ENCODE results near the gene SLC23A2.

The SLC23A2 gene

DNA sequence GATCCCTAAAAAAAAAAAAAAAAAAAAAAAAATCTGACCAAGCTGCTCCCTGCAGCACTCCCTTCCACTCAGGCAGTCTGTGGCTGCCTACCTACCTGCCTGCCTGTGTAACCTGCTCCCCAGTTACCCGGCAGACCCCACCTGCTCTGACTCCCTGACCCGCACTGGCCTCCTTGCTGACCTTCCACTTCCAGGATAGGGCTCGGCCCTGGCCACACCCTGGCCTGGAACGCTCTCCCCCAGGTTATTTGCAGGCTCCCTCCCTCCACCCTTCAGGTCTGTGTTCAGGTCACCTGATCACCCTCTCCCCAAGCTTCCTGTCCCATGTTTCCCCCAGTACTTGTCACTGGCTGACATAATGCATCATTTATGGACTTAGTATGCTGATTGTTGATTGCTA lies 134.3 kb downstream of the SLC23A2 start:
- CTCF ChIA-PET = interaction anchor here (1.0 kb wide), 1 partner anchor 10 kb away, joined by 3 read pairs; no protein-coding TSS in a partner anchor
- TF ChIP-seq, protein P1, sequence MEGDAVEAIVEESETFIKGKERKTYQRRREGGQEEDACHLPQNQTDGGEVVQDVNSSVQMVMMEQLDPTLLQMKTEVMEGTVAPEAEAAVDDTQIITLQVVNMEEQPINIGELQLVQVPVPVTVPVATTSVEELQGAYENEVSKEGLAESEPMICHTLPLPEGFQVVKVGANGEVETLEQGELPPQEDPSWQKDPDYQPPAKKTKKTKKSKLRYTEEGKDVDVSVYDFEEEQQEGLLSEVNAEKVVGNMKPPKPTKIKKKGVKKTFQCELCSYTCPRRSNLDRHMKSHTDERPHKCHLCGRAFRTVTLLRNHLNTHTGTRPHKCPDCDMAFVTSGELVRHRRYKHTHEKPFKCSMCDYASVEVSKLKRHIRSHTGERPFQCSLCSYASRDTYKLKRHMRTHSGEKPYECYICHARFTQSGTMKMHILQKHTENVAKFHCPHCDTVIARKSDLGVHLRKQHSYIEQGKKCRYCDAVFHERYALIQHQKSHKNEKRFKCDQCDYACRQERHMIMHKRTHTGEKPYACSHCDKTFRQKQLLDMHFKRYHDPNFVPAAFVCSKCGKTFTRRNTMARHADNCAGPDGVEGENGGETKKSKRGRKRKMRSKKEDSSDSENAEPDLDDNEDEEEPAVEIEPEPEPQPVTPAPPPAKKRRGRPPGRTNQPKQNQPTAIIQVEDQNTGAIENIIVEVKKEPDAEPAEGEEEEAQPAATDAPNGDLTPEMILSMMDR (IDR thresholded peaks at IDR 0.05; ENCODE audit: control extremely low read depth, extremely low read depth, low read depth, missing control alignments) = no peak
- POLR2A ChIA-PET = no interaction called here
- no peak for DNase-seq (ENCODE audit: extremely low spot score)

DNA sequence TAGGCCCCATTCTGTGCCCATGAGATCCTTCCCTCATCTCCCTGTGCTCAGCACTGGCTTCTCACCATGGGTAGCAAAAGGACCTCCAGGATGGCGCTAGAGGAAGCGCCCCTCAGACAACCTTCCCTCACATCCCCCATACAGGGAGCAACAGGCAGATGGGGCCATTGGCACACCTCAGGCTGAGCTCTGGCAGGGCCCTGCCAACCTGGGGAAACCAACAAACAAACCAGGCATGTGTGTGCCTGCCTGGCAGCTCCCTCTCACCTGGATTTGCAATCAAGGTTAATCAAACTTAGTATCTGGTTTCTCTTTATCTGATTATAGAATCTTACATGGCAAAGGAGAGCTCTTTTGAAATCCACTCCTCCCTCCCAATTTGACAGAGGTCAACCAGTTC lies 134.9 kb downstream of the SLC23A2 start:
- DNase-seq (ENCODE audit: extremely low spot score) = no peak
- CTCF ChIA-PET = interaction anchor here (1.0 kb wide), 1 partner anchor 11 kb away, joined by 3 read pairs; no protein-coding TSS in a partner anchor
- POLR2A ChIA-PET = no interaction called here
- TF ChIP-seq, protein P1 (IDR thresholded peaks at IDR 0.05; ENCODE audit: control extremely low read depth, extremely low read depth, low read depth, missing control alignments) = no peak

DNA sequence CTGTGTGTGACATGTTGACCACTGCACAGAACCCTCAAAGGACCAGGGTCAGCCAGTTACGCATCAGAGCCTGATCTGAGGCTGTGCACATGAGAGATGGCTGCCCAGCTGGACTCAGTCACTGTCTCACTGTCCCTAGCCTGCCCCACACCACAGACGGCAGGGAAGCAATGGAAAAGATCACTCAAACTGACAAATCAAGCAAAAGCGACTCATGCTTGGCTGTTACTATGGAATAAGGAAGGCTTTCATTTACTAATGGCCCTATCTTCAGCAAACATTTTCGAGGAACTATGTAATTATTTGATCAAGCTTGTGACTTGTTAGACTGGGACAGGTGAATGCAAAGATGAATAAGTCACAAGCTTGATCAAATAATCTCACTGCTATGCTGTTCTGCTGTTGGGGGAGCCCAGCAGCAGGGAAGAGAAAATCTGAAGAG lies 137.0 kb downstream of the SLC23A2 start:
- ChIA-PET CTCF (interaction anchor here (0.9 kb wide), 1 partner anchor 9 kb away, joined by 4 read pairs; no protein-coding TSS in a partner anchor), POLR2A (no interaction called here)
- DNase-seq (ENCODE audit: extremely low spot score) = no peak
- TF ChIP-seq, protein P1 (IDR thresholded peaks at IDR 0.05; ENCODE audit: control extremely low read depth, extremely low read depth, low read depth, missing control alignments) = no peak

DNA sequence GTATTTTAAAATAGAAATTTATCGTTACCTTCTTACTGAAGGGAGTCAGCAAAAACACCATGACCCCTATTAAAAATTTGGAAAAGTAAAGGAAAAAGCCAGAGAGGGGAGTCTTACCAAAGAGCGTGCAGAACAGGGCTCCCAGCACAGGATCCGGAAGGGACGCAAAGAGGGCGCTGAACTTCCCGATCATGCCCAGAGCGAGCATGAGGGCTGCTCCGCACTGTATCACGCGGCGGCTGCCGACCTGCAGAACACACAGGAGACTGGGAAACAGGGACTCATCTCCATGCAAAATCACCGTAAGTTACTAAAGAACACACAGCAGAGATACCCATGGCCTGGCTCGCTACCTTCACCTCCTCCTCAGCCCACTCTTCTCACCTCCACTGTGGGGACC lies 138.6 kb downstream of the SLC23A2 start:
- CTCF ChIA-PET = no interaction called here
- DNase-seq (ENCODE audit: extremely low spot score) = no peak
- POLR2A ChIA-PET = no interaction called here
- TF ChIP-seq, protein P1 (IDR thresholded peaks at IDR 0.05; ENCODE audit: control extremely low read depth, extremely low read depth, low read depth, missing control alignments) = no peak

DNA sequence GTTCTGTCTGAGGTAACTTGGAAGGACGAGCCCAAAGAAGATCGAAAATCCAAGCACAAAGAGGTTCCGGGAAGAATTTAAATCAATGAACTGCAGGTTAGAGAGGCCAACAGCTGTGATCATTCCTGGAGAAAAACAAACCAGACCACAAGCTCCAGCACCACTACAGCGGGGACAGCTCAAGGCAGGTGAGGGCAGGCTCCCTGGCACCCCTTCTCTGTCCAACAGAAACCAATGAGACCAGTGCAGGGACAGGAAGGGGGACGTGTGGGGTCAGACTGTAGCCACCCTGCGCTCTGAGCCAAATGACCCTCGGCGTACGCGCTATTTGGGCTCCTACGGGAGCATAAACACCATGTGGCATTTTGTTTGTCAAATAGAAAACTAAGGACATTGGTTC lies 139.3 kb downstream of the SLC23A2 start:
- DNase-seq (ENCODE audit: extremely low spot score) = no peak
- CTCF ChIA-PET = no interaction called here
- TF ChIP-seq, protein P1 (IDR thresholded peaks at IDR 0.05; ENCODE audit: control extremely low read depth, extremely low read depth, low read depth, missing control alignments) = no peak
- POLR2A ChIA-PET = no interaction called here

DNA sequence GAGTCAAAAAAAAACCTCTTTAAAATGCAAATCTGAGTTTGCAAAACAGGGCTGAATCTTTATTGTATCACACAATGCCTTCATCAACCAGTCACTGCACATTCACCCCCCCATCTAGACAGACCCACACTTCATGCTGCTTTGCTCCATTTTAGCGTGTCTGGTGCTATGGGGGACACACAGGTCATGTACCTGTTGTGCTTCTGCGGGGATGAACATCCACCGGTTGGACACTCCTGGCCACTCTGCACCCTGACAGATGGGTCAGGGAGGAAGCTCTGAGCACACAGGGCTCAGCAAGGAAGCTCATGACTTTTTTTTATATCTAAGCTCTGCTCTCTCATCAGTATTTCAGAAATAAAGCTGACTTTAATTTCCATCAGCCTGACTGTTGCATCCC lies 143.3 kb downstream of the SLC23A2 start:
- DNase-seq (ENCODE audit: extremely low spot score) = no peak
- TF ChIP-seq, protein P1 (IDR thresholded peaks at IDR 0.05; ENCODE audit: control extremely low read depth, extremely low read depth, low read depth, missing control alignments) = no peak
- ChIA-PET POLR2A (no interaction called here), CTCF (no interaction called here)
